ENCODE data around the gene CPZ.

CPZ gene

GRCh38 chr4:8550691-8551090, 41.9 kb upstream of the CPZ start (continued):
- TF ChIP-seq GLI4 (tag by site-specific recombination; IDR thresholded peaks at IDR 0.05), result no peak
- no peak for TF ChIP-seq ZNF148 (tag by site-specific recombination; IDR thresholded peaks at IDR 0.05; ENCODE audit: borderline replicate concordance)
- no peak for TF ChIP-seq REST (tag by site-specific recombination; IDR thresholded peaks at IDR 0.05)
- TF ChIP-seq GLIS2 (tag by site-specific recombination; IDR thresholded peaks at IDR 0.05), result no peak
- TF ChIP-seq ATF2 (tag by site-specific recombination; IDR thresholded peaks at IDR 0.05; ENCODE audit: low read depth), result no peak
- no peak for TF ChIP-seq ZNF791 (tag by site-specific recombination; IDR thresholded peaks at IDR 0.05)
- no peak for TF ChIP-seq ZNF629 (tag by site-specific recombination; IDR thresholded peaks at IDR 0.05)
- no peak for TF ChIP-seq TRIM28 (IDR thresholded peaks at IDR 0.05; ENCODE audit: borderline replicate concordance, low read length)

- Histone ChIP-seq H3K36me3 (ENCODE audit: control insufficient read depth in 2 of 2, insufficient read depth in 1 of 2, low read length in 2 of 2) (no peaks in the 10 kb centered on the region), H3K27ac (ENCODE audit: extremely low read depth, low read depth, low read length) (no peak overlapping the region), H3K4me3 (ENCODE audit: low read depth, low read length) (no peak overlapping the region), H3K4me1 (ENCODE audit: control insufficient read depth, insufficient read depth, low read length) (no peaks in the 10 kb centered on the region), H3K9me3 (ENCODE audit: control insufficient read depth, insufficient read depth, low read depth, low read length) (no peaks in the 10 kb centered on the region)
- TF ChIP-seq ZNF624 (tag by site-specific recombination; IDR thresholded peaks at IDR 0.05) (no peak), ZNF211 (tag by site-specific recombination; IDR thresholded peaks at IDR 0.05; ENCODE audit: low read depth) (no peak), ZNF521 (tag by site-specific recombination; IDR thresholded peaks at IDR 0.05) (no peak), REPIN1 (tag by site-specific recombination; IDR thresholded peaks at IDR 0.05; ENCODE audit: low read depth) (no peak), ZNF529 (tag by site-specific recombination; IDR thresholded peaks at IDR 0.05; ENCODE audit: insufficient replicate concordance) (no peak), ZNF174 (tag by site-specific recombination; IDR thresholded peaks at IDR 0.05) (no peak), ZNF747 (tag by site-specific recombination; IDR thresholded peaks at IDR 0.05) (no peak), ZNF513 (tag by site-specific recombination; IDR thresholded peaks at IDR 0.05) (no peak), YY1 (tag by site-specific recombination; IDR thresholded peaks at IDR 0.05) (no peak), MEIS1 (CRISPR knock-in tag; IDR thresholded peaks at IDR 0.05; ENCODE audit: borderline replicate concordance) (no peak), ZNF223 (tag by site-specific recombination; IDR thresholded peaks at IDR 0.05) (no peak), EGR2 (tag by site-specific recombination; IDR thresholded peaks at IDR 0.05; ENCODE audit: low read depth) (no peak), OSR2 (tag by site-specific recombination; IDR thresholded peaks at IDR 0.05) (no peak), ZNF146 (tag by site-specific recombination; IDR thresholded peaks at IDR 0.05) (no peak), AEBP2 (tag by site-specific recombination; IDR thresholded peaks at IDR 0.05; ENCODE audit: borderline replicate concordance) (no peak), PRDM1 (tag by site-specific recombination; IDR thresholded peaks at IDR 0.05) (no peak), ZNF404 (tag by site-specific recombination; IDR thresholded peaks at IDR 0.05) (no peak), ZBTB49 (tag by site-specific recombination; IDR thresholded peaks at IDR 0.05; ENCODE audit: low read depth) (no peak)
- POLR2A ChIA-PET, result no interaction called here
- CTCF ChIA-PET, result no interaction called here
Observed at GRCh38 chr4:8552024-8552423, 40.5 kb upstream of the CPZ start.

All from HEK293 (cell line).